Right kidney (tissue), 1 donor: ENCODE data around the gene PCDHA5.

ENCODE experiments used
- DNase-seq: peaks from one replicate; pipeline ENCODE4 v3.0.0-alpha.2; 2016

PCDHA5 gene

GRCh38 chr5:140862441-140863295 lies 41.3 kb downstream of the PCDHA5 start:
- no peak for DNase-seq

GRCh38 chr5:140868721-140869554 lies 47.5 kb downstream of the PCDHA5 start, which contains the start of gene PCDHA11:
PCDHA11 (plus strand) TSS chr5:140868957; CDS start chr5:140869104, 147 bp downstream.
- DNase-seq, result no peak

GRCh38 chr5:140869555-140869886 lies 48.1 kb downstream of the PCDHA5 start:
- DNase-seq, result no peak

- DNase-seq, result no peak
Observed at GRCh38 chr5:140870221-140871201, 49.1 kb downstream of the PCDHA5 start.
